Measurements from ENCODE around the gene CDA.
A peak's percentile ranks its signal among the peaks of the same experiment; 100 is the strongest.

CDA gene

GRCh38 chr1:20588634-20589225 lies at the start of gene CDA:
Gene CDA (plus strand): TSS chr1:20589097. CDS start chr1:20589130, 33 bp downstream.
- no peak for DNase-seq

- no peak for DNase-seq
These were observed 48.6 kb upstream of the CDA start for GRCh38 chr1:20540281-20540680.

GRCh38 chr1:20546637-20547036 lies 42.3 kb upstream of the CDA start:
- DNase-seq: no peak

GRCh38 chr1:20551161-20551560 lies 37.7 kb upstream of the CDA start:
- DNase-seq: no peak

GRCh38 chr1:20551945-20552727 lies 36.8 kb upstream of the CDA start, which contains the start of gene FAM43B:
Gene FAM43B (plus strand): TSS chr1:20552573. CDS start chr1:20552974, 401 bp downstream.
- peak; percentile 23 for DNase-seq

GRCh38 chr1:20552728-20553445 lies 36.0 kb upstream of the CDA start:
- no peak for DNase-seq

- no peak for DNase-seq
These were observed 33.7 kb upstream of the CDA start for GRCh38 chr1:20555025-20555757.

- DNase-seq: no peak
These were observed 33.2 kb upstream of the CDA start for GRCh38 chr1:20555758-20556120.

GRCh38 chr1:20558191-20558590 lies 30.7 kb upstream of the CDA start:
- DNase-seq: no peak

GRCh38 chr1:20560966-20561365 lies 27.9 kb upstream of the CDA start:
- no peak for DNase-seq

- DNase-seq: no peak
These were observed 23.7 kb upstream of the CDA start for GRCh38 chr1:20565234-20565633.

GRCh38 chr1:20569523-20570098 lies 19.3 kb upstream of the CDA start:
- DNase-seq: no peak

GRCh38 chr1:20571427-20571826 lies 17.5 kb upstream of the CDA start:
- DNase-seq: no peak

GRCh38 chr1:20573987-20574386 lies 14.9 kb upstream of the CDA start:
- DNase-seq: no peak

- DNase-seq: no peak
These were observed 14.0 kb upstream of the CDA start for GRCh38 chr1:20574686-20575540.

GRCh38 chr1:20575541-20576336 lies 13.2 kb upstream of the CDA start:
- no peak for DNase-seq

GRCh38 chr1:20578062-20578461 lies 10.8 kb upstream of the CDA start:
- no peak for DNase-seq

GRCh38 chr1:20578721-20579395 lies 10.0 kb upstream of the CDA start:
- no peak for DNase-seq

GRCh38 chr1:20584890-20585289 lies 4.0 kb upstream of the CDA start:
- no peak for DNase-seq

- DNase-seq: no peak
These were observed 1.8 kb upstream of the CDA start for GRCh38 chr1:20586953-20587660.

Measured in DMS79 (cell line).